OCI-LY7 (cell line): Measurements from ENCODE around the gene TRIM56.

Source experiments
- EZH2phosphoT487 ChIP-seq: fragments of 200-600 bp; sonication (generic); IDR thresholded peaks from 2 replicates; pipeline ENCODE4 v1.6.1; 2018; ENCODE audit warnings: low read depth, borderline replicate concordance, mild to moderate bottlenecking, mixed run types, antibody characterized with exemption, low read length, moderate library complexity, mixed read lengths
- TF ChIP-seq, protein P1 (sequence below): fragments of 200-600 bp; sonication (generic); conservative IDR thresholded peaks from 2 replicates; pipeline ENCODE4 v1.5.1; 2014; ENCODE audit warnings: mild to moderate bottlenecking, antibody characterized with exemption, low read length, moderate library complexity, mixed read lengths

DNA sequence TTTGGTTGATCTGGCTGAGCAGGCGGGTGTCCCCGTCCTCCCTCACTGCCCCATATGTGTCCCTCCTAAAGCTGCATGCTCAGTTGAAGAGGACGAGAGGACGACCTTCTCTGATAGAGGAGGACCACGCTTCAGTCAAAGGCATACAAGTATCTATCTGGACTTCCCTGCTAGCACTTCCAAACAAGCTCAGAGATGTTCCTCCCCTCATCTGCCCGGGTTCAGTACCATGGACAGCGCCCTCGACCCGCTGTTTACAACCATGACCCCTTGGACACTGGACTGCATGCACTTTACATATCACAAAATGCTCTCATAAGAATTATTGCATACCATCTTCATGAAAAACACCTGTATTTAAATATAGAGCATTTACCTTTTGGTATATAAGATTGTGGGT is 26.9 kb upstream of the TRIM56 start:
- TF ChIP-seq, protein P1, sequence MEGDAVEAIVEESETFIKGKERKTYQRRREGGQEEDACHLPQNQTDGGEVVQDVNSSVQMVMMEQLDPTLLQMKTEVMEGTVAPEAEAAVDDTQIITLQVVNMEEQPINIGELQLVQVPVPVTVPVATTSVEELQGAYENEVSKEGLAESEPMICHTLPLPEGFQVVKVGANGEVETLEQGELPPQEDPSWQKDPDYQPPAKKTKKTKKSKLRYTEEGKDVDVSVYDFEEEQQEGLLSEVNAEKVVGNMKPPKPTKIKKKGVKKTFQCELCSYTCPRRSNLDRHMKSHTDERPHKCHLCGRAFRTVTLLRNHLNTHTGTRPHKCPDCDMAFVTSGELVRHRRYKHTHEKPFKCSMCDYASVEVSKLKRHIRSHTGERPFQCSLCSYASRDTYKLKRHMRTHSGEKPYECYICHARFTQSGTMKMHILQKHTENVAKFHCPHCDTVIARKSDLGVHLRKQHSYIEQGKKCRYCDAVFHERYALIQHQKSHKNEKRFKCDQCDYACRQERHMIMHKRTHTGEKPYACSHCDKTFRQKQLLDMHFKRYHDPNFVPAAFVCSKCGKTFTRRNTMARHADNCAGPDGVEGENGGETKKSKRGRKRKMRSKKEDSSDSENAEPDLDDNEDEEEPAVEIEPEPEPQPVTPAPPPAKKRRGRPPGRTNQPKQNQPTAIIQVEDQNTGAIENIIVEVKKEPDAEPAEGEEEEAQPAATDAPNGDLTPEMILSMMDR, result no peak
- no peak for TF ChIP-seq EZH2phosphoT487
